OCI-LY1 (cell line): Measurements from ENCODE around the gene LIMS2.

Experiments used
- H2AFZ ChIP-seq: fragments of 200-600 bp; sonication (generic), shearing (Covaris generic); 2 replicates; pipeline ENCODE4 v1.6.0; 2014; ENCODE audit warnings: antibody characterized with exemption, mild to moderate bottlenecking, low read length
- H3F3A ChIP-seq: fragments of 200-600 bp; sonication (generic), shearing (Covaris generic); 2 replicates; pipeline ENCODE4 v1.6.0; 2014; ENCODE audit warnings: mild to moderate bottlenecking, antibody characterized with exemption, low read length, moderate library complexity; ENCODE audit not compliant: insufficient read depth
- H3K27ac ChIP-seq: fragments of 200-600 bp; sonication (generic); 2 replicates; pipeline ENCODE4 v1.5.1; 2014; ENCODE audit warnings: low read length, mixed run types, mild to moderate bottlenecking, low read depth; ENCODE audit not compliant: poor library complexity, severe bottlenecking
- H3K27me3 ChIP-seq: fragments of 200-600 bp; sonication (generic); 2 replicates; pipeline ENCODE4 v1.6.0; 2014; ENCODE audit warnings: antibody characterized with exemption, mild to moderate bottlenecking, low read length, moderate library complexity; ENCODE audit not compliant: insufficient read depth
- H3K36me3 ChIP-seq: fragments of 200-600 bp; sonication (generic); 2 replicates; pipeline ENCODE4 v1.6.1; 2014; ENCODE audit warnings: mild to moderate bottlenecking, antibody characterized with exemption, low read length, moderate library complexity, mixed read lengths; ENCODE audit not compliant: insufficient read depth
- H3K4me1 ChIP-seq: fragments of 200-600 bp; sonication (generic); 2 replicates; pipeline ENCODE4 v1.5.1; 2014; ENCODE audit warnings: mild to moderate bottlenecking, low read length, moderate library complexity; ENCODE audit not compliant: insufficient read depth, severe bottlenecking
- H3K4me2 ChIP-seq: fragments of 200-600 bp; sonication (generic), shearing (Covaris generic); 2 replicates; pipeline ENCODE4 v1.6.1; 2014; ENCODE audit warnings: low read length
- H3K4me3 ChIP-seq: fragments of 200-600 bp; sonication (generic); 2 replicates; pipeline ENCODE4 v1.5.1; 2014; ENCODE audit warnings: low read length, low read depth, mild to moderate bottlenecking, mixed read lengths; ENCODE audit not compliant: poor library complexity, severe bottlenecking
- H3K79me2 ChIP-seq: fragments of 200-600 bp; shearing (Covaris generic); 2 replicates; pipeline ENCODE4 v1.6.1; 2016; ENCODE audit warnings: mixed run types, low read length, mixed read lengths; ENCODE audit not compliant: insufficient read depth
- H3K9ac ChIP-seq: fragments of 200-600 bp; sonication (generic), shearing (Covaris generic); 2 replicates; pipeline ENCODE4 v1.6.1; 2014; ENCODE audit warnings: mild to moderate bottlenecking, low read length, mixed read lengths
- H3K9me2 ChIP-seq: fragments of 200-600 bp; sonication (generic), shearing (Covaris generic); 2 replicates; pipeline ENCODE4 v1.6.1; 2014; ENCODE audit warnings: low read depth, mild to moderate bottlenecking, low read length, mixed read lengths
- H3K9me3 ChIP-seq: fragments of 200-600 bp; shearing (Covaris generic); 2 replicates; pipeline ENCODE4 v1.6.1; 2014; ENCODE audit warnings: low read length, mixed read lengths
- H4K20me1 ChIP-seq: fragments of 200-600 bp; sonication (generic), shearing (Covaris generic); 2 replicates; pipeline ENCODE4 v1.6.0; 2016; ENCODE audit warnings: mild to moderate bottlenecking, low read length; ENCODE audit not compliant: insufficient read depth
- CTCF ChIP-seq: fragments of 200-600 bp; sonication (generic), shearing (Covaris generic); IDR thresholded peaks from 2 replicates; pipeline ENCODE4 v1.5.1; 2017; ENCODE audit warnings: mild to moderate bottlenecking, antibody characterized with exemption, low read length, moderate library complexity, mixed read lengths
- EZH2 ChIP-seq: fragments of 200-600 bp; sonication (generic), shearing (Covaris generic); IDR thresholded peaks from 2 replicates; pipeline ENCODE4 v1.8.0; 2017; ENCODE audit warnings: borderline replicate concordance, mixed run types, mild to moderate bottlenecking, antibody characterized with exemption, low read length, moderate library complexity, mixed read lengths

Gene LIMS2

DNA sequence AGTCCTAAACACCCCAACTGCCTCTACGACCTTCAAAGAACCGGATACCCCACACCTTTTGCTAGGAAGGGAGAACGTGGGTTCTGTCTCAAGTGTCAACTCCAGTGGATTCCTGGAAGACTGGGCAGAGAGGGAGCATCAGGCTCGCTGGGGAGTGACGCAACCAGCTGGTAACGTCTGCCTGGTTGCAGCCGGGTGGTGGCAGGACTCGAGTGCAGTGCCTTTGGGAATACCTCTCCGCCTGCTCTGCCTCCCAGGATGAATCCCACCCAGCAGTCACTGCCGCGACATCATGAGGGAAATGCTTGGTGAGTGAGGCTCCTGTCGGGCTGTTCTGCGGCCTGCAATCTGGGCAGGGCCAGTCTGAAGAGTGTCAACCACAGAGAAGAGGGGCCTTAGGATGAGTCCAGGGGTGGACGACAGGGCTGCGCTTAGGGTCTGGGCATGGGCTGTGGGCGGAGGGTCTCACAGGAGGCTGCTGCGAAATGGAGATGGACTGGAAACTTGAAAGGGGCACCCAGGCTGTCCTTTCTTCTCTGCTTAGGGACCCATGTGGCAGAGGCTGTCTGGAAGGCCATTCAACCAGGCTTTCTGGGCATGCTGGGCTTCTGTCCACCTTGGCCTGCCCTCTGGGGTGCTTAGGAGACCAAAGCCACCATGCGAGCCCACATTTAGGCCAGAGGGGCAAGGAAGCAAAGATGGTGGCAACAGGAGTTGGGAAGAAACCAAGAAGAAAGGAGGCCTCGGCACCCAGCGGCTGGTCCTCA lies 16.5 kb downstream of the LIMS2 start:
- H3K4me1 ChIP-seq = no peaks in the 10 kb centered on the region
- no peaks in the 10 kb centered on the region for H3K9me3 ChIP-seq
- H4K20me1 ChIP-seq = no peaks in the 10 kb centered on the region
- no peak overlapping the region for H3K27ac ChIP-seq
- H3K4me2 ChIP-seq = no peak overlapping the region
- no peaks in the 10 kb centered on the region for H3K9me2 ChIP-seq
- H3K9ac ChIP-seq = no peak overlapping the region
- no peaks in the 10 kb centered on the region for H3F3A ChIP-seq
- H3K4me3 ChIP-seq = no peak overlapping the region
- no peaks in the 10 kb centered on the region for H3K79me2 ChIP-seq
- no peak overlapping the region for H2AFZ ChIP-seq
- TF ChIP-seq EZH2 (no peak), CTCF (no peak)
- H3K27me3 ChIP-seq = peaks cover 10% of the 10 kb centered on the region; the same call in 1 of the 2 replicates
- no peaks in the 10 kb centered on the region for H3K36me3 ChIP-seq

DNA sequence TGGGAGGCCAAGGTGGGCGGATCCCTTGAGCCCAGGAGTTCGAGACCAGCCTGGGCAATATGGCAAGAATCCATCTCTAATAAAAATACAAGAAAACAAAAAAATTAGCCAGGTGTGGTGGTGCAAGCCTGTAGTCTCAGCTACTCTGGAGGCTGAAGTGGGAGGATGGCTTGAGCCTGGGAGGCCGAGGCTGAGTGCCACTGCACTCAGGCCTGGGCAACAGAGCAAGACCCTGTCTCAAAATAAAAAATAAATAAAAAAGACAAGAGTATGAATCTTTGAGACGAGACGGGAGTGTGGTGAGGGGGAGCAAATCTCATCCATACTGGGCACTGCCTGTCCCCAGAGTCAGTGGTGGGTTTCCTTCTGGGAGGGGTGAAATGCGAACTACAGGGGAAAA lies 17.2 kb downstream of the LIMS2 start:
- Histone ChIP-seq H3F3A (no peaks in the 10 kb centered on the region), H3K27ac (no peak overlapping the region), H3K9me3 (no peaks in the 10 kb centered on the region), H3K36me3 (no peaks in the 10 kb centered on the region), H3K9ac (no peak overlapping the region), H3K4me2 (no peak overlapping the region), H2AFZ (no peak overlapping the region), H3K4me3 (no peak overlapping the region), H3K9me2 (no peaks in the 10 kb centered on the region), H3K4me1 (no peaks in the 10 kb centered on the region), H4K20me1 (no peaks in the 10 kb centered on the region), H3K27me3 (peaks cover 10% of the 10 kb centered on the region; the same call in 1 of the 2 replicates), H3K79me2 (no peaks in the 10 kb centered on the region)
- no peak for TF ChIP-seq EZH2
- no peak for TF ChIP-seq CTCF

DNA sequence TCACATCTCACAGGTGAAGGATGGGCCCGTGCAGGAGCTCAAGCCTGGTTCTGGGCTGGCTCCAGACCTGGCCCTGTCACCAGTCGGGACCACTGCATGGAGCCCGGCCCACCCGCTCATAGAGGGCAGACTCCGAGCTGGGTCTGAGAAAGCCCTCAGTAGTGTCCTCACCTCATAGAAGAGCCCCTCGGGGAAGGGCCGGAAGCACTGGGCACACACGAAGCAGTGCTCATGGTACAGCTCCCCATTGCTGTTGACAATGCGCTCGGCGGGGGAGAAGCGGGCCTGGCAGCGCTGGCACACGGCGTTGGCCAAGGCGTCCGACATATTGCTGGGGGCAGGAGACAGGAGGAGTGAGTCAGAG lies 18.1 kb downstream of the LIMS2 start:
- Histone ChIP-seq H3K79me2 (no peaks in the 10 kb centered on the region), H3F3A (no peaks in the 10 kb centered on the region), H2AFZ (no peak overlapping the region), H3K36me3 (no peaks in the 10 kb centered on the region), H3K9ac (no peak overlapping the region), H3K4me3 (no peak overlapping the region), H3K9me3 (no peaks in the 10 kb centered on the region), H3K4me1 (no peaks in the 10 kb centered on the region), H4K20me1 (no peaks in the 10 kb centered on the region), H3K27me3 (peaks cover 10% of the 10 kb centered on the region; the same call in 1 of the 2 replicates), H3K4me2 (no peak overlapping the region), H3K9me2 (no peaks in the 10 kb centered on the region), H3K27ac (no peak overlapping the region)
- TF ChIP-seq CTCF (no peak), EZH2 (no peak)
